Measurements from ENCODE around the gene MAB21L4.

DNA sequence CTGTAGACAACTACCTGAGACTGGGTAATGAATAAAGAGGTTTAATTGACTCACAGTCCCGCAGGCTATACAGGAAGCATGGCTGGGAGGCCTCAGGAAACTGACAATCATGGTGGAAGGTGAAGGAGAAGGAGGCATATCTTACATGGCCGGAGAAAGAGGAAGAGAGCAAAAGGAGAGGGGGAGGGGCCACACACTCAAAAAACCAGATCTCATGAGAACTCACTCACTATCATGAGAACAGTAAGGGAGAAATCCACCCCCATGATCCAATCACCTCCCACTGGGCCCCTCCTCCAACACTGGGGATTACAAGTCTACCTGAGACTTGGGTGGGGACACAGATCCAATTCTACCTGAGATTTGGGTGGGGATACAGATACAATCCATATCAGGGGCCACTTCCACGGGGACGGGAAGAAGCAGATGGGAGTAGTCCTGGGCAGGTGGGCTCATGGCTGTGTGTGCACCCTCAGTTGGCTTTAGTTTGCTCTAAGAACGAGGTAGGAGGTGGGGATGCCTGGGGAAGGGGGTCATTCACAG, 9.9 kb downstream of the MAB21L4 start:
- TF ChIP-seq JUND (IDR thresholded peaks at IDR 0.05), result no peak
- TF ChIP-seq, protein P1, sequence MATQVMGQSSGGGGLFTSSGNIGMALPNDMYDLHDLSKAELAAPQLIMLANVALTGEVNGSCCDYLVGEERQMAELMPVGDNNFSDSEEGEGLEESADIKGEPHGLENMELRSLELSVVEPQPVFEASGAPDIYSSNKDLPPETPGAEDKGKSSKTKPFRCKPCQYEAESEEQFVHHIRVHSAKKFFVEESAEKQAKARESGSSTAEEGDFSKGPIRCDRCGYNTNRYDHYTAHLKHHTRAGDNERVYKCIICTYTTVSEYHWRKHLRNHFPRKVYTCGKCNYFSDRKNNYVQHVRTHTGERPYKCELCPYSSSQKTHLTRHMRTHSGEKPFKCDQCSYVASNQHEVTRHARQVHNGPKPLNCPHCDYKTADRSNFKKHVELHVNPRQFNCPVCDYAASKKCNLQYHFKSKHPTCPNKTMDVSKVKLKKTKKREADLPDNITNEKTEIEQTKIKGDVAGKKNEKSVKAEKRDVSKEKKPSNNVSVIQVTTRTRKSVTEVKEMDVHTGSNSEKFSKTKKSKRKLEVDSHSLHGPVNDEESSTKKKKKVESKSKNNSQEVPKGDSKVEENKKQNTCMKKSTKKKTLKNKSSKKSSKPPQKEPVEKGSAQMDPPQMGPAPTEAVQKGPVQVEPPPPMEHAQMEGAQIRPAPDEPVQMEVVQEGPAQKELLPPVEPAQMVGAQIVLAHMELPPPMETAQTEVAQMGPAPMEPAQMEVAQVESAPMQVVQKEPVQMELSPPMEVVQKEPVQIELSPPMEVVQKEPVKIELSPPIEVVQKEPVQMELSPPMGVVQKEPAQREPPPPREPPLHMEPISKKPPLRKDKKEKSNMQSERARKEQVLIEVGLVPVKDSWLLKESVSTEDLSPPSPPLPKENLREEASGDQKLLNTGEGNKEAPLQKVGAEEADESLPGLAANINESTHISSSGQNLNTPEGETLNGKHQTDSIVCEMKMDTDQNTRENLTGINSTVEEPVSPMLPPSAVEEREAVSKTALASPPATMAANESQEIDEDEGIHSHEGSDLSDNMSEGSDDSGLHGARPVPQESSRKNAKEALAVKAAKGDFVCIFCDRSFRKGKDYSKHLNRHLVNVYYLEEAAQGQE (IDR thresholded peaks at IDR 0.05; ENCODE audit: low read depth), result no peak
- TF ChIP-seq, protein P2, sequence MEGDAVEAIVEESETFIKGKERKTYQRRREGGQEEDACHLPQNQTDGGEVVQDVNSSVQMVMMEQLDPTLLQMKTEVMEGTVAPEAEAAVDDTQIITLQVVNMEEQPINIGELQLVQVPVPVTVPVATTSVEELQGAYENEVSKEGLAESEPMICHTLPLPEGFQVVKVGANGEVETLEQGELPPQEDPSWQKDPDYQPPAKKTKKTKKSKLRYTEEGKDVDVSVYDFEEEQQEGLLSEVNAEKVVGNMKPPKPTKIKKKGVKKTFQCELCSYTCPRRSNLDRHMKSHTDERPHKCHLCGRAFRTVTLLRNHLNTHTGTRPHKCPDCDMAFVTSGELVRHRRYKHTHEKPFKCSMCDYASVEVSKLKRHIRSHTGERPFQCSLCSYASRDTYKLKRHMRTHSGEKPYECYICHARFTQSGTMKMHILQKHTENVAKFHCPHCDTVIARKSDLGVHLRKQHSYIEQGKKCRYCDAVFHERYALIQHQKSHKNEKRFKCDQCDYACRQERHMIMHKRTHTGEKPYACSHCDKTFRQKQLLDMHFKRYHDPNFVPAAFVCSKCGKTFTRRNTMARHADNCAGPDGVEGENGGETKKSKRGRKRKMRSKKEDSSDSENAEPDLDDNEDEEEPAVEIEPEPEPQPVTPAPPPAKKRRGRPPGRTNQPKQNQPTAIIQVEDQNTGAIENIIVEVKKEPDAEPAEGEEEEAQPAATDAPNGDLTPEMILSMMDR (IDR thresholded peaks at IDR 0.05 in 2 of 3, conservative IDR thresholded peaks at IDR 0.05 in 1 of 3; ENCODE audit: borderline replicate concordance in 1 of 3, insufficient read depth in 1 of 3, low read depth in 2 of 3, low read length in 2 of 3), result no peak
- TF ChIP-seq FOSL1 (IDR thresholded peaks at IDR 0.05; ENCODE audit: low read depth), result no peak
- no peak for TF ChIP-seq ZNF274 (IDR thresholded peaks at IDR 0.05; ENCODE audit: low read depth, low read length)
- no peak for TF ChIP-seq YY1 (IDR thresholded peaks at IDR 0.05; ENCODE audit: extremely low read depth, insufficient replicate concordance, low read depth, low read length)
- TF ChIP-seq POLR2A (IDR thresholded peaks at IDR 0.05; ENCODE audit: borderline replicate concordance, extremely low read depth, insufficient read depth, insufficient read length), result no peak
